Erythroblast (primary cell): ENCODE results near the gene GCNT2.

Source experiments
- GATA1 ChIP-seq: IDR thresholded peaks from 2 replicates; pipeline ENCODE4 v1.6.1; 2011; ENCODE audit warnings: low read depth, mild to moderate bottlenecking, control low read depth, low read length, moderate library complexity
- POLR2A ChIP-seq: IDR thresholded peaks from 2 replicates; pipeline ENCODE4 v1.6.1; 2011; ENCODE audit warnings: mild to moderate bottlenecking, low read length

- TF ChIP-seq POLR2A (no peak), GATA1 (no peak)
These were observed 13.9 kb upstream of the GCNT2 start for GRCh38 chr6:10507298-10507697.
